Liver (tissue), 9 donors: ENCODE measurements around the gene PLCB4. TPM values are rescaled to one million over a fixed set of nuclear protein-coding genes. Genes with fewer than 3 reads are reported as not detected.

ENCODE experiments used
- DNase-seq: peaks from one replicate; pipeline ENCODE4 v3.0.0-alpha.2; 2017; ENCODE audit warnings: low spot score
- H3K27ac ChIP-seq, 2 donors: one replicate each; pipeline ENCODE4 v1.7.0; 2013; ENCODE audit warnings: inconsistent platforms in 2 of 2, low read length in 2 of 2, control low read depth in 1 of 2, low read depth in 1 of 2, mild to moderate bottlenecking in 1 of 2
- H3K27me3 ChIP-seq, 4 donors: one replicate each; pipeline versions ENCODE4 v1.6.1 to v1.7.0; 2013; ENCODE audit warnings: low read length in 3 of 4, inconsistent platforms in 1 of 4, mild to moderate bottlenecking in 1 of 4, moderate library complexity in 1 of 4; ENCODE audit not compliant: control insufficient read depth in 4 of 4, insufficient read depth in 4 of 4
- H3K36me3 ChIP-seq, 4 donors: one replicate each; pipeline versions ENCODE4 v1.6.1 to v1.7.0; 2013; ENCODE audit warnings: low read length in 3 of 4, mild to moderate bottlenecking in 3 of 4, low read depth in 1 of 4, moderate library complexity in 1 of 4; ENCODE audit not compliant: control insufficient read depth in 4 of 4, insufficient read depth in 3 of 4
- H3K4me1 ChIP-seq, 4 donors: one replicate each; pipeline versions ENCODE4 v1.6.1 to v1.7.0; 2013; ENCODE audit warnings: low read length in 3 of 4, mild to moderate bottlenecking in 3 of 4, moderate library complexity in 1 of 4; ENCODE audit not compliant: control insufficient read depth in 4 of 4, insufficient read depth in 4 of 4
- H3K4me3 ChIP-seq, 3 donors: one replicate each; pipeline versions ENCODE4 v1.6.1 to v1.7.0; 2013; ENCODE audit warnings: low read length in 3 of 3, control low read depth in 1 of 3, low read depth in 1 of 3, mild to moderate bottlenecking in 1 of 3
- H3K9ac ChIP-seq, 2 donors: one replicate each; pipeline ENCODE4 v1.7.0; 2013; ENCODE audit warnings: low read length in 2 of 2, mild to moderate bottlenecking in 2 of 2, moderate library complexity in 2 of 2, control low read depth in 1 of 2, low read depth in 1 of 2
- H3K9me3 ChIP-seq, 4 donors: one replicate each; pipeline versions ENCODE4 v1.6.1 to v1.7.0; 2013; ENCODE audit warnings: low read length in 3 of 4; ENCODE audit not compliant: control insufficient read depth in 4 of 4
- ATF3 ChIP-seq: IDR thresholded peaks from 2 replicates; pipeline ENCODE4 v1.6.1; 2016; ENCODE audit warnings: antibody characterized with exemption
- CTCF ChIP-seq: fragments of 150-350 bp; IDR thresholded peaks from 2 replicates; pipeline ENCODE4 v1.5.1; 2017; ENCODE audit warnings: improper control_type of control experiment, low read depth, low read length; ENCODE audit not compliant: missing input control
- EGR1 ChIP-seq, 2 donors: IDR thresholded peaks; 2 replicates each; pipeline ENCODE4 v1.6.1; 2016 to 2018; ENCODE audit warnings: antibody characterized with exemption in 2 of 2, low read depth in 2 of 2
- FOXA1 ChIP-seq: IDR thresholded peaks from 2 replicates; pipeline ENCODE4 v1.6.1; 2016; ENCODE audit warnings: antibody characterized with exemption
- FOXA2 ChIP-seq: IDR thresholded peaks from 2 replicates; pipeline ENCODE4 v1.6.1; 2016; ENCODE audit warnings: antibody characterized with exemption
- GABPA ChIP-seq, 2 donors: IDR thresholded peaks in 1 of 2; conservative IDR thresholded peaks in 1 of 2; 2 replicates each; pipeline ENCODE4 v1.6.1; 2016; ENCODE audit warnings: antibody characterized with exemption in 2 of 2, mild to moderate bottlenecking in 1 of 2, moderate library complexity in 1 of 2
- HNF4A ChIP-seq, 2 donors: conservative IDR thresholded peaks; 2 replicates each; pipeline ENCODE4 v1.6.1; 2016; ENCODE audit warnings: antibody characterized with exemption in 2 of 2, mild to moderate bottlenecking in 2 of 2
- HNF4G ChIP-seq: IDR thresholded peaks from 2 replicates; pipeline ENCODE4 v1.6.1; 2016; ENCODE audit warnings: antibody characterized with exemption
- JUND ChIP-seq, 2 donors: IDR thresholded peaks; 2 replicates each; pipeline ENCODE4 v1.6.1; 2016; ENCODE audit warnings: antibody characterized with exemption in 2 of 2
- MAX ChIP-seq: IDR thresholded peaks from 2 replicates; pipeline ENCODE4 v1.6.1; 2016; ENCODE audit warnings: antibody characterized with exemption
- NR2F2 ChIP-seq: IDR thresholded peaks from 2 replicates; pipeline ENCODE4 v1.6.1; 2016; ENCODE audit warnings: antibody characterized with exemption
- RAD21 ChIP-seq, 2 donors: IDR thresholded peaks; 2 replicates each; pipeline ENCODE4 v1.6.1; 2016; ENCODE audit warnings: antibody characterized with exemption in 2 of 2, mild to moderate bottlenecking in 2 of 2
- REST ChIP-seq: IDR thresholded peaks from 2 replicates; pipeline ENCODE4 v1.6.1; 2016; ENCODE audit warnings: antibody characterized with exemption, mild to moderate bottlenecking
- RXRA ChIP-seq, 2 donors: IDR thresholded peaks; 2 replicates each; pipeline ENCODE4 v1.6.1; 2017 to 2018; ENCODE audit warnings: antibody characterized with exemption in 2 of 2, mild to moderate bottlenecking in 1 of 2
- SP1 ChIP-seq: IDR thresholded peaks from 2 replicates; pipeline ENCODE4 v1.6.1; 2018; ENCODE audit warnings: antibody characterized with exemption, mild to moderate bottlenecking
- TAF1 ChIP-seq: conservative IDR thresholded peaks from 2 replicates; pipeline ENCODE4 v1.6.1; 2016; ENCODE audit warnings: antibody characterized with exemption, mild to moderate bottlenecking
- YY1 ChIP-seq: IDR thresholded peaks from 2 replicates; pipeline ENCODE4 v1.6.1; 2016; ENCODE audit warnings: antibody characterized with exemption, mild to moderate bottlenecking
- ZBTB33 ChIP-seq: IDR thresholded peaks from 2 replicates; pipeline ENCODE4 v1.6.1; 2016; ENCODE audit warnings: antibody characterized with exemption
- WGBS: extraction: QIAGEN DNeasy Blood & Tissue Kit; methylation state at CpG from one replicate; pipeline ENCODE4 v1.1.7; 2013; 5-methylcytosine and 5-hydroxymethylcytosine counted together
- polyA plus RNA-seq, 2 donors: library from polyadenylated mRNA; stranded (reverse) in 1 of 2; unstranded in 1 of 2; fragments of 200-250 nt in 1 of 2; fragments of >200 nt in 1 of 2; fragmentation: Nextera tagmentation in 1 of 2; extraction: Ambion mirVana in 1 of 2; gene quantifications; one replicate each; pipeline versions ENCODE4 v1.2.1 to v1.2.3, GENCODE V29; 2013 to 2015
- total RNA-seq, 2 donors: library from RNA; depleted of rRNA; stranded (reverse); fragments of >200 nt; gene quantifications; one replicate each; pipeline ENCODE4 v1.2.3, GENCODE V29; 2014
- donor health status: healthy.
- donor health status: healthy.
- donor health status: healthy.
- donor health status: healthy.
- donor health status: healthy.

The PLCB4 gene
- total and polyA plus RNA-seq, 4 donors, result 0.14 to 0.67 (median 0.30) TPM

DNA sequence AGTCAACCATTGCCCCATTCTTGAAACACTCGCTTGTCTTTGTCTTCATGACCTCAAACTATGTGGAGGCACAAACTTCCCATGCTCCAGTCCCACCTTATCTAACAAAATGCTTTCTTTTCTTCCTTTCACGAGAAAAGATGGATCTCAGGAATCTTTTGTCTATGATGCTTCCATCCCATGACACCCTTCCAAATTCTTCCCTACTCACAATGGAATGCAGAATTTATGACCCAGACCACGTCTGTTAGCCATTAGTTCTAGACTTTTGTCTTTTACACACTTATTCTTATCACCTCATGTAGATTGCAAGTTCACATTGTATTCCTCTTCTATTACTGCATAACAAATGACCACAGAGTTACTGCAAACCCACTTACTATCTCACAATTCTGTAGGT is 421.3 kb downstream of the PLCB4 start:
- H3K9me3 ChIP-seq, result no peaks in the 10 kb centered on the region
- no peak overlapping the region for H3K4me3 ChIP-seq
- H3K9ac ChIP-seq, result no peak overlapping the region
- no peak for DNase-seq
- 53% methylated on average over 3 of the region's 3 CpGs for WGBS
- H3K36me3 ChIP-seq, result no peaks in the 10 kb centered on the region
- no peak for TF ChIP-seq FOXA1
- no peak for TF ChIP-seq EGR1 (IDR thresholded peaks at IDR 0.05; ENCODE audit: low read depth in 2 of 2)
- TF ChIP-seq YY1, result no peak
- no peak for TF ChIP-seq CTCF
- TF ChIP-seq HNF4G, result no peak
- TF ChIP-seq GABPA (IDR thresholded peaks at IDR 0.05 in 1 of 2, conservative IDR thresholded peaks at IDR 0.05 in 1 of 2), result no peak
- no peak for TF ChIP-seq RXRA (IDR thresholded peaks at IDR 0.05)
- no peak for TF ChIP-seq RAD21 (IDR thresholded peaks at IDR 0.05)
- TF ChIP-seq HNF4A (conservative IDR thresholded peaks at IDR 0.05), result no peak
- TF ChIP-seq FOXA2, result no peak
- no peak for TF ChIP-seq REST
- TF ChIP-seq TAF1, result no peak
- no peak for TF ChIP-seq NR2F2
- TF ChIP-seq JUND (IDR thresholded peaks at IDR 0.05), result no peak
- no peak for TF ChIP-seq MAX
- no peak for TF ChIP-seq ATF3
- no peak for TF ChIP-seq ZBTB33
- no peak for TF ChIP-seq SP1
- H3K27me3 ChIP-seq, result peaks cover 0 to 4% (median 3%) of the 10 kb centered on the region in 4 donors
- no peaks in the 10 kb centered on the region for H3K4me1 ChIP-seq
- H3K27ac ChIP-seq, result no peak overlapping the region
